Ovary (tissue), 3 donors: ENCODE data around the gene ADAMTS12.

ENCODE experiments used
- CTCF ChIP-seq, 3 donors: fragments of 450-650 bp in 2 of 3; fragments of 200-600 bp in 1 of 3; IDR thresholded peaks; one replicate each; pipeline versions ENCODE4 v1.5.1 to v1.8.0; 2016 to 2022; ENCODE audit warnings: antibody characterized with exemption in 3 of 3, mild to moderate bottlenecking in 1 of 3
- POLR2A ChIP-seq: fragments of 450-650 bp; IDR thresholded peaks from one replicate; pipeline ENCODE4 v1.6.1; 2017; ENCODE audit warnings: antibody characterized with exemption, mild to moderate bottlenecking, moderate library complexity
- donor health status: DM: no; HTN: no; CAD: no.

GRCh38 chr5:33890131-33891032 is 1.4 kb downstream of the ADAMTS12 start:
- no peak for TF ChIP-seq CTCF (IDR thresholded peaks at IDR 0.05)
- no peak for TF ChIP-seq POLR2A
